Nephron (organoid): ENCODE measurements around the gene NMNAT2.

ENCODE experiments used
- H3K27ac Mint-ChIP-seq, 3 experiments: 2 replicates each; pipeline ENCODE4 v1.8.0; 2020; ENCODE audit warnings: mixed read lengths in 3 of 3, mild to moderate bottlenecking in 2 of 3, moderate library complexity in 1 of 3
- H3K27me3 Mint-ChIP-seq: 2 replicates; pipeline ENCODE4 v1.8.0; 2021; ENCODE audit warnings: low read depth, mild to moderate bottlenecking, moderate library complexity, mixed read lengths
- H3K36me3 Mint-ChIP-seq: 2 replicates; pipeline ENCODE4 v1.8.0; 2020; ENCODE audit warnings: low read depth, mixed read lengths
- H3K4me1 Mint-ChIP-seq: 2 replicates; pipeline ENCODE4 v1.8.0; 2020; ENCODE audit warnings: mixed read lengths
- H3K4me3 Mint-ChIP-seq, 3 experiments: 2 replicates each; pipeline ENCODE4 v1.8.0; 2020; ENCODE audit warnings: mild to moderate bottlenecking in 3 of 3, mixed read lengths in 3 of 3, moderate library complexity in 2 of 3
- H3K9me3 Mint-ChIP-seq: 2 replicates; pipeline ENCODE4 v1.8.0; 2020; ENCODE audit warnings: mixed read lengths
- CTCF ChIP-seq, 3 experiments: fragments of 200-600 bp; sonication (generic); IDR thresholded peaks; one replicate each; pipeline ENCODE4 v1.5.0; 2021; ENCODE audit warnings: antibody characterized with exemption in 3 of 3; ENCODE audit not compliant: unreplicated experiment in 3 of 3

Gene NMNAT2

GRCh38 chr1:183457449-183457848 lies 39.3 kb upstream of the NMNAT2 start:
- Mint-ChIP-seq H3K4me3 (no peak overlapping the region), H3K27ac (no peak overlapping the region), H3K4me1 (no peaks in the 10 kb centered on the region), H3K27me3 (peaks cover 7% of the 10 kb centered on the region), H3K36me3 (no peaks in the 10 kb centered on the region), H3K9me3 (no peaks in the 10 kb centered on the region)
- no peak for TF ChIP-seq CTCF (IDR thresholded peaks at IDR 0.05; ENCODE audit: unreplicated experiment in 3 of 3)

- no peaks in the 10 kb centered on the region for H3K4me1 Mint-ChIP-seq
- H3K27ac Mint-ChIP-seq, result no peak overlapping the region
- H3K4me3 Mint-ChIP-seq, result no peak overlapping the region
- H3K36me3 Mint-ChIP-seq, result no peaks in the 10 kb centered on the region
- H3K27me3 Mint-ChIP-seq, result peaks cover 7% of the 10 kb centered on the region
- no peaks in the 10 kb centered on the region for H3K9me3 Mint-ChIP-seq
- TF ChIP-seq CTCF (IDR thresholded peaks at IDR 0.05; ENCODE audit: unreplicated experiment in 3 of 3), result no peak
These were observed 38.6 kb upstream of the NMNAT2 start for GRCh38 chr1:183456826-183457225.

- no peaks in the 10 kb centered on the region for H3K9me3 Mint-ChIP-seq
These were observed 36.2 kb upstream of the NMNAT2 start for GRCh38 chr1:183454377-183454776.

GRCh38 chr1:183450093-183450492 lies 31.9 kb upstream of the NMNAT2 start:
- Mint-ChIP-seq H3K4me1 (no peaks in the 10 kb centered on the region), H3K27ac (no peak overlapping the region), H3K27me3 (no peaks in the 10 kb centered on the region), H3K36me3 (no peaks in the 10 kb centered on the region), H3K4me3 (no peak overlapping the region), H3K9me3 (no peaks in the 10 kb centered on the region)
- TF ChIP-seq CTCF (IDR thresholded peaks at IDR 0.05; ENCODE audit: unreplicated experiment in 3 of 3), result no peak

More at GRCh38 chr1:183454377-183454776, 36.2 kb upstream of the NMNAT2 start:
- H3K4me1 Mint-ChIP-seq, result no peaks in the 10 kb centered on the region
- no peak overlapping the region for H3K4me3 Mint-ChIP-seq
- no peaks in the 10 kb centered on the region for H3K36me3 Mint-ChIP-seq
- no peak overlapping the region for H3K27ac Mint-ChIP-seq
- peaks cover 7% of the 10 kb centered on the region for H3K27me3 Mint-ChIP-seq
- no peak for TF ChIP-seq CTCF (IDR thresholded peaks at IDR 0.05; ENCODE audit: unreplicated experiment in 3 of 3)

- Mint-ChIP-seq H3K27me3 (no peaks in the 10 kb centered on the region), H3K4me1 (no peaks in the 10 kb centered on the region), H3K27ac (no peak overlapping the region), H3K9me3 (no peaks in the 10 kb centered on the region), H3K36me3 (no peaks in the 10 kb centered on the region), H3K4me3 (no peak overlapping the region)
- TF ChIP-seq CTCF (IDR thresholded peaks at IDR 0.05; ENCODE audit: unreplicated experiment in 3 of 3), result no peak
These were observed 31.1 kb upstream of the NMNAT2 start for GRCh38 chr1:183449223-183449770.

- no peak for TF ChIP-seq CTCF (IDR thresholded peaks at IDR 0.05; ENCODE audit: unreplicated experiment in 3 of 3)
- H3K9me3 Mint-ChIP-seq, result no peaks in the 10 kb centered on the region
- no peak overlapping the region for H3K27ac Mint-ChIP-seq
- no peaks in the 10 kb centered on the region for H3K36me3 Mint-ChIP-seq
- peaks cover 5% of the 10 kb centered on the region for H3K27me3 Mint-ChIP-seq
- H3K4me3 Mint-ChIP-seq, result no peak overlapping the region
- H3K4me1 Mint-ChIP-seq, result no peaks in the 10 kb centered on the region
These were observed 26.1 kb upstream of the NMNAT2 start for GRCh38 chr1:183444243-183444642.
